K562 (cell line): Measurements from ENCODE around the gene SUPT16H. TPM values are rescaled to one million over a fixed set of nuclear protein-coding genes. Genes with fewer than 3 reads are reported as not detected.

Experiments
- ATAC-seq: fragments of 200-7000 bp; cut with Tn5 transposase; 3 replicates; pipeline ENCODE4 v1.9.1; 2020; ENCODE audit warnings: moderate library complexity
- BruUV-seq: library from RNA; stranded (reverse); fragments of 400-500 nt; replicated peaks from 2 replicates; lab custom pipeline; 2021; lab: Mats Ljungman, UMichigan
- CTCF ChIA-PET: fragments of 300-600 bp; formaldehyde crosslinking; extraction: SDS; loops from one replicate; lab custom pipeline; 2021; ENCODE audit warnings: low intra/inter-chr PET ratio; lab: Yijun Ruan, JAX
- POLR2A ChIA-PET: fragments of 300-600, 350-650 bp; sonication (Branson Sonifier 250); formaldehyde crosslinking; extraction: SDS; loops from one replicate; lab custom pipeline; 2021; ENCODE audit warnings: antibody characterized with exemption, inconsistent platforms; lab: Yijun Ruan, JAX
- DNase-seq, 4 experiments: peaks; one replicate each; pipeline versions ENCODE4 v3.0.0 to v3.0.0-alpha.2; 2011 to 2018; ENCODE audit warnings: low spot score in 3 of 4, mixed read lengths in 3 of 4; ENCODE audit errors: extremely low read depth in 1 of 4
- FAIRE-seq: peaks from 2 replicates; lab custom pipeline; 2011; peaks lifted over from hg19 to GRCh38; lab: Jason Lieb, UNC
- H2AFZ ChIP-seq: 2 replicates; pipeline ENCODE4 v1.6.0; 2011; ENCODE audit warnings: low read depth, low read length, control low read depth, inconsistent platforms
- H3K27ac ChIP-seq: fragments of 200-600 bp; 3 replicates; pipeline ENCODE4 v1.8.0; 2011; ENCODE audit warnings: low read depth, mild to moderate bottlenecking, control low read depth, inconsistent platforms, low read length, moderate library complexity, mixed read lengths; ENCODE audit errors: extremely low read depth
- H3K27me3 ChIP-seq, 2 experiments: fragments of 300-600 bp in 1 of 2; 2 replicates in 1 of 2; 3 replicates in 1 of 2; pipeline versions ENCODE4 v1.6.0 to v1.8.0; 2011; ENCODE audit warnings: inconsistent platforms in 2 of 2, low read length in 2 of 2, mild to moderate bottlenecking in 1 of 2, mixed read lengths in 1 of 2, moderate library complexity in 1 of 2; ENCODE audit not compliant: control insufficient read depth in 2 of 2, insufficient read depth in 2 of 2
- H3K36me3 ChIP-seq: fragments of 300-600 bp; 3 replicates; pipeline ENCODE4 v1.8.0; 2011; ENCODE audit warnings: mild to moderate bottlenecking, low read length, inconsistent platforms; ENCODE audit not compliant: control insufficient read depth, insufficient read depth
- H3K4me1 ChIP-seq, 2 experiments: fragments of 200-600 bp in 1 of 2; replicated peaks in 1 of 2; 2 replicates in 1 of 2; 3 replicates in 1 of 2; pipeline versions ENCODE4 v1.5.1 to v1.8.0; 2011; ENCODE audit warnings: inconsistent platforms in 2 of 2, low read length in 2 of 2, mild to moderate bottlenecking in 1 of 2, mixed read lengths in 1 of 2, moderate library complexity in 1 of 2; ENCODE audit not compliant: control insufficient read depth in 2 of 2, insufficient read depth in 2 of 2
- H3K4me2 ChIP-seq: 2 replicates; pipeline ENCODE4 v1.6.1; 2011; ENCODE audit warnings: low read length, control low read depth, inconsistent platforms, mixed read lengths; ENCODE audit not compliant: insufficient read depth
- H3K4me3 ChIP-seq: fragments of 200-600 bp; sonication (generic), shearing (Covaris generic); 2 replicates; pipeline ENCODE4 v1.5.1; 2016; ENCODE audit warnings: control low read depth, inconsistent platforms
- H3K79me2 ChIP-seq: fragments of 200-600 bp; 3 replicates; pipeline ENCODE4 v1.8.0; 2011; ENCODE audit warnings: low read length, inconsistent platforms; ENCODE audit not compliant: control insufficient read depth, insufficient read depth
- H3K9ac ChIP-seq, 2 experiments: 2 replicates each; pipeline versions ENCODE4 v1.6.0 to v1.6.1; 2011; ENCODE audit warnings: low read depth in 2 of 2, low read length in 2 of 2, control low read depth in 1 of 2, inconsistent platforms in 1 of 2, mild to moderate bottlenecking in 1 of 2, mixed read lengths in 1 of 2; ENCODE audit not compliant: insufficient read depth in 1 of 2
- H3K9me1 ChIP-seq: one replicate; pipeline ENCODE4 v1.6.0; 2011; ENCODE audit warnings: inconsistent platforms, mild to moderate bottlenecking, low read length, moderate library complexity; ENCODE audit not compliant: control insufficient read depth, insufficient read depth
- H3K9me3 ChIP-seq: replicated peaks from 2 replicates; pipeline ENCODE4 v1.5.1; 2011; ENCODE audit warnings: low read depth, low read length, inconsistent platforms; ENCODE audit not compliant: control insufficient read depth, insufficient read depth
- H4K20me1 ChIP-seq: replicated peaks from 2 replicates; pipeline ENCODE4 v1.6.1; 2011; ENCODE audit warnings: low read length, inconsistent platforms, mixed read lengths; ENCODE audit not compliant: control insufficient read depth, insufficient read depth
- ATF2 ChIP-seq: sonication (generic); formaldehyde crosslinking; IDR thresholded peaks from 2 replicates; pipeline ENCODE4 v1.8.1; 2022; ENCODE audit warnings: missing genetic modification reagents
- BCL6 ChIP-seq: fragments of 250-450 bp; sonication (Bioruptor Pico); IDR thresholded peaks from 2 replicates; pipeline ENCODE4 v1.4.0; 2020
- CBFB ChIP-seq: sonication (generic); formaldehyde crosslinking; IDR thresholded peaks from 2 replicates; pipeline ENCODE4 v1.4.0; 2020; ENCODE audit warnings: mild to moderate bottlenecking, missing genetic modification reagents
- HDAC6 ChIP-seq: IDR thresholded peaks from 2 replicates; pipeline ENCODE4 v1.6.1; 2012; ENCODE audit warnings: low read depth, mild to moderate bottlenecking, control low read depth, inconsistent platforms, low read length, moderate library complexity
- JUN ChIP-seq, 2 experiments: sonication (generic) in 1 of 2; formaldehyde crosslinking in 1 of 2; IDR thresholded peaks; 2 replicates each; pipeline versions ENCODE4 v1.6.1 to v1.8.0; 2012 to 2022; ENCODE audit warnings: borderline replicate concordance in 2 of 2, mild to moderate bottlenecking in 2 of 2, improper control_type of control experiment in 1 of 2, low read depth in 1 of 2, low read length in 1 of 2, missing genetic modification reagents in 1 of 2
- MXI1 ChIP-seq: IDR thresholded peaks from 2 replicates; pipeline ENCODE4 v1.6.1; 2011; ENCODE audit warnings: low read depth, mild to moderate bottlenecking, improper control_type of control experiment, low read length
- ZNF140 ChIP-seq: fragments of 250-450 bp; sonication (Bioruptor Pico); IDR thresholded peaks from 2 replicates; pipeline ENCODE4 v1.8.0; 2021; ENCODE audit warnings: moderate library complexity, mild to moderate bottlenecking, inconsistent platforms
- ZNF165 ChIP-seq: fragments of 250-450 bp; sonication (Bioruptor Pico); IDR thresholded peaks from 2 replicates; pipeline ENCODE4 v1.4.0; 2020; ENCODE audit warnings: borderline replicate concordance
- ZNF311 ChIP-seq: fragments of 250-450 bp; sonication (Bioruptor Pico); IDR thresholded peaks from 2 replicates; pipeline ENCODE4 v1.4.0; 2020; ENCODE audit warnings: mild to moderate bottlenecking, moderate library complexity
- WGBS: fragments of 100-300 bp; shearing (Covaris generic); methylation state at CpG from one replicate; pipeline ENCODE4 v1.1.6; 2016; ENCODE audit warnings: low coverage, mixed read lengths; ENCODE audit not compliant: insufficient coverage; ENCODE audit errors: missing lambda C conversion rate; 5-methylcytosine and 5-hydroxymethylcytosine counted together
- in situ Hi-C: fragments of 300-500 bp; cut with MboI; formaldehyde crosslinking; loops from 4 replicates; pipeline ENCODE4 v1.15.0; 2018; ENCODE audit warnings: inconsistent platforms, mixed read lengths
- intact Hi-C: fragments of 100-400 bp; cut with micrococcal nuclease; formaldehyde crosslinking; loops from 2 replicates; pipeline ENCODE4 v1.14.2; 2022
- polyA plus RNA-seq, 8 experiments: library from polyadenylated mRNA; depleted of rRNA in 4 of 8; stranded (reverse) in 5 of 8; unstranded in 3 of 8; fragments of >200 nt; fragmentation: Nextera tagmentation in 2 of 8; fragmentation: Illumina TruSeq in 1 of 8; extraction: Ambion mirVana in 2 of 8; extraction: Trizol in 1 of 8; gene quantifications; 2 replicates each; pipeline versions ENCODE4 v1.2.1 to v1.2.3, GENCODE V29; 2011 to 2014; ENCODE audit warnings: inconsistent platforms in 1 of 8, missing spikeins in 1 of 8
- total RNA-seq, 7 experiments: library from RNA; depleted of rRNA in 6 of 7; stranded (reverse); fragments of >200 nt in 6 of 7; fragmentation: Illumina TruSeq in 2 of 7; extraction: Trizol in 2 of 7; gene quantifications; 2 replicates each; pipeline versions ENCODE4 v1.2.1 to v1.2.3, GENCODE V29; 2011 to 2021; ENCODE audit warnings: low replicate concordance in 1 of 7
- TF ChIP-seq, protein P1 (sequence below): sonication (generic); formaldehyde crosslinking; IDR thresholded peaks from 2 replicates; pipeline ENCODE4 v1.8.1; 2023; ENCODE audit warnings: missing genetic modification reagents, mild to moderate bottlenecking, borderline replicate concordance
- TF ChIP-seq, protein P2 (sequence below): sonication (generic); formaldehyde crosslinking; IDR thresholded peaks from 2 replicates; pipeline ENCODE4 v1.8.0; 2022; ENCODE audit warnings: mild to moderate bottlenecking, low read depth, missing genetic modification reagents

Gene SUPT16H
- total and polyA plus RNA-seq, 9 of the 15 experiments (the other 6 are each of a cell fraction or from before 2014, with no cell fraction given) = 75.4 to 152 (median 105) TPM

DNA sequence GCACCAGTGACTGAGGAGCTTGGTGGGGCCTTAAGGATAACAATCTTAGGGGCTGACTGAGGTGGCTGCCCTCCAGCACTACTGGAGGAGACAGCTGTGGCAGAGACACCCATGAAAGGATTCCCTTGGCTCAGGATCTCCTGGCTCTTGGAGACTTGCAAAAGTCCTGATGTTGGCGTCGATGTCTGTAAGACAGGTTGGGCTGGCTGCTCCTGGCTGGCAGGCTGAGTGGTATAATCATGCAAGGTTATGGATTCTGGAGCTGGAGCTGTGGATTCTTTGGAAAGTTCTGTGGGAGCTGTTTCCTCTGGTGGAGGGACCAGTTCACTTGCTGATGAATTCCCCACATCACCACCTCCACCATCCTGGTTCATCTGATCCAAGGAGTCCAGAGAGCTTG is 47.3 kb upstream of the SUPT16H start:
- no peaks in the 10 kb centered on the region for H4K20me1 ChIP-seq
- TF ChIP-seq, protein P1, sequence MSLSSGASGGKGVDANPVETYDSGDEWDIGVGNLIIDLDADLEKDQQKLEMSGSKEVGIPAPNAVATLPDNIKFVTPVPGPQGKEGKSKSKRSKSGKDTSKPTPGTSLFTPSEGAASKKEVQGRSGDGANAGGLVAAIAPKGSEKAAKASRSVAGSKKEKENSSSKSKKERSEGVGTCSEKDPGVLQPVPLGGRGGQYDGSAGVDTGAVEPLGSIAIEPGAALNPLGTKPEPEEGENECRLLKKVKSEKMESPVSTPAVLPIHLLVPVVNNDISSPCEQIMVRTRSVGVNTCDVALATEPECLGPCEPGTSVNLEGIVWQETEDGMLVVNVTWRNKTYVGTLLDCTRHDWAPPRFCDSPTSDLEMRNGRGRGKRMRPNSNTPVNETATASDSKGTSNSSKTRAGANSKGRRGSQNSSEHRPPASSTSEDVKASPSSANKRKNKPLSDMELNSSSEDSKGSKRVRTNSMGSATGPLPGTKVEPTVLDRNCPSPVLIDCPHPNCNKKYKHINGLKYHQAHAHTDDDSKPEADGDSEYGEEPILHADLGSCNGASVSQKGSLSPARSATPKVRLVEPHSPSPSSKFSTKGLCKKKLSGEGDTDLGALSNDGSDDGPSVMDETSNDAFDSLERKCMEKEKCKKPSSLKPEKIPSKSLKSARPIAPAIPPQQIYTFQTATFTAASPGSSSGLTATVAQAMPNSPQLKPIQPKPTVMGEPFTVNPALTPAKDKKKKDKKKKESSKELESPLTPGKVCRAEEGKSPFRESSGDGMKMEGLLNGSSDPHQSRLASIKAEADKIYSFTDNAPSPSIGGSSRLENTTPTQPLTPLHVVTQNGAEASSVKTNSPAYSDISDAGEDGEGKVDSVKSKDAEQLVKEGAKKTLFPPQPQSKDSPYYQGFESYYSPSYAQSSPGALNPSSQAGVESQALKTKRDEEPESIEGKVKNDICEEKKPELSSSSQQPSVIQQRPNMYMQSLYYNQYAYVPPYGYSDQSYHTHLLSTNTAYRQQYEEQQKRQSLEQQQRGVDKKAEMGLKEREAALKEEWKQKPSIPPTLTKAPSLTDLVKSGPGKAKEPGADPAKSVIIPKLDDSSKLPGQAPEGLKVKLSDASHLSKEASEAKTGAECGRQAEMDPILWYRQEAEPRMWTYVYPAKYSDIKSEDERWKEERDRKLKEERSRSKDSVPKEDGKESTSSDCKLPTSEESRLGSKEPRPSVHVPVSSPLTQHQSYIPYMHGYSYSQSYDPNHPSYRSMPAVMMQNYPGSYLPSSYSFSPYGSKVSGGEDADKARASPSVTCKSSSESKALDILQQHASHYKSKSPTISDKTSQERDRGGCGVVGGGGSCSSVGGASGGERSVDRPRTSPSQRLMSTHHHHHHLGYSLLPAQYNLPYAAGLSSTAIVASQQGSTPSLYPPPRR (CRISPR knock-in tag) = no peak
- TF ChIP-seq BCL6 (no peak), HDAC6 (no peak), MXI1 (no peak), JUN (IDR thresholded peaks at IDR 0.05; ENCODE audit: borderline replicate concordance, low read depth, low read length) (no peak), JUN (CRISPR knock-in tag; IDR thresholded peaks at IDR 0.05; ENCODE audit: borderline replicate concordance) (no peak), CBFB (CRISPR knock-in tag) (no peak), ATF2 (no peak), ZNF311 (CRISPR knock-in tag) (no peak), ZNF140 (CRISPR knock-in tag) (no peak), ZNF165 (CRISPR knock-in tag) (no peak)
- TF ChIP-seq, protein P2, sequence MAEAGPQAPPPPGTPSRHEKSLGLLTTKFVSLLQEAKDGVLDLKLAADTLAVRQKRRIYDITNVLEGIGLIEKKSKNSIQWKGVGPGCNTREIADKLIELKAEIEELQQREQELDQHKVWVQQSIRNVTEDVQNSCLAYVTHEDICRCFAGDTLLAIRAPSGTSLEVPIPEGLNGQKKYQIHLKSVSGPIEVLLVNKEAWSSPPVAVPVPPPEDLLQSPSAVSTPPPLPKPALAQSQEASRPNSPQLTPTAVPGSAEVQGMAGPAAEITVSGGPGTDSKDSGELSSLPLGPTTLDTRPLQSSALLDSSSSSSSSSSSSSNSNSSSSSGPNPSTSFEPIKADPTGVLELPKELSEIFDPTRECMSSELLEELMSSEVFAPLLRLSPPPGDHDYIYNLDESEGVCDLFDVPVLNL (CRISPR knock-in tag) = no peak
- TF ChIP-seq, all 486 proteins: peak for 0
- CTCF ChIA-PET = no interaction called here
- ATAC-seq = no peak
- H3K4me1 ChIP-seq = no peaks in the 10 kb centered on the region; a peak in 1 of 5 replicates
- FAIRE-seq = no peak
- H3K4me3 ChIP-seq = no peak overlapping the region
- BruUV-seq = no TSS peak
- H3K4me2 ChIP-seq = no peak overlapping the region
- in situ Hi-C loops = no loop called here
- POLR2A ChIA-PET = no interaction called here
- H3K27me3 ChIP-seq = no peaks in the 10 kb centered on the region
- H3K9me3 ChIP-seq = no peaks in the 10 kb centered on the region
- no peaks in the 10 kb centered on the region for H3K9me1 ChIP-seq
- intact Hi-C loops = no loop called here
- peaks cover 49% of the 10 kb centered on the region for H3K79me2 ChIP-seq
- DNase-seq = no peak
- no peak overlapping the region for H3K9ac ChIP-seq
- no peak overlapping the region for H2AFZ ChIP-seq
- 100% methylated on average over 2 of the region's 2 CpGs for WGBS
- H3K36me3 ChIP-seq = peaks cover 57% of the 10 kb centered on the region; the same call in 2 of the 3 replicates
- H3K27ac ChIP-seq = no peak overlapping the region
